HepG2 (cell line): Measurements from ENCODE around the gene FAM9B. TPM values are rescaled to one million over a fixed set of nuclear protein-coding genes. Genes with fewer than 3 reads are reported as not detected.

Experiments
- ATAC-seq: fragments of 200-7000 bp; cut with Tn5 transposase; 3 replicates; pipeline ENCODE4 v1.9.1; 2020; ENCODE audit warnings: mild to moderate bottlenecking, moderate library complexity
- BruUV-seq: library from RNA; stranded (reverse); fragments of 400-500 nt; replicated peaks from 2 replicates; lab custom pipeline; 2021; lab: Mats Ljungman, UMichigan
- CTCF ChIA-PET: fragments of 300-600 bp; formaldehyde crosslinking; extraction: SDS; loops from one replicate; lab custom pipeline; 2021; ENCODE audit warnings: low total read pairs, inconsistent platforms, low intra/inter-chr PET ratio; lab: Yijun Ruan, JAX
- POLR2A ChIA-PET: fragments of 350-600 bp; sonication (Branson Sonifier 250); formaldehyde crosslinking; loops from one replicate; lab custom pipeline; 2020; ENCODE audit warnings: antibody characterized with exemption, inconsistent platforms; lab: Yijun Ruan, JAX
- DNase-seq: peaks from one replicate; pipeline ENCODE4 v3.0.0-alpha.2; 2015; ENCODE audit warnings: low spot score
- FAIRE-seq: peaks from 3 replicates; lab custom pipeline; 2011; peaks lifted over from hg19 to GRCh38; lab: Jason Lieb, UNC
- H2AFZ ChIP-seq: one replicate; pipeline ENCODE4 v1.6.1; 2011; ENCODE audit warnings: low read length, inconsistent platforms
- H3K27ac ChIP-seq: fragments of 300-600 bp; 3 replicates; pipeline ENCODE4 v1.8.0; 2011; ENCODE audit warnings: mixed run types, mild to moderate bottlenecking, mixed read lengths, low read length, inconsistent platforms; ENCODE audit not compliant: insufficient read depth; ENCODE audit errors: extremely low read length
- H3K27me3 ChIP-seq, 2 experiments: fragments of 200-600 bp in 1 of 2; 2 replicates in 1 of 2; 3 replicates in 1 of 2; pipeline versions ENCODE4 v1.6.0 to v1.8.0; 2011; ENCODE audit warnings: low read length in 2 of 2, mild to moderate bottlenecking in 2 of 2, moderate library complexity in 2 of 2, inconsistent platforms in 1 of 2; ENCODE audit not compliant: insufficient read depth in 2 of 2, control insufficient read depth in 1 of 2
- H3K36me3 ChIP-seq, 2 experiments: fragments of 200-600 bp in 1 of 2; replicated peaks in 1 of 2; 2 replicates in 1 of 2; 3 replicates in 1 of 2; pipeline versions ENCODE4 v1.5.1 to v1.8.0; 2011; ENCODE audit warnings: low read length in 2 of 2, inconsistent platforms in 1 of 2; ENCODE audit not compliant: insufficient read depth in 2 of 2, control insufficient read depth in 1 of 2
- H3K4me1 ChIP-seq: 2 replicates; pipeline ENCODE4 v1.5.1; 2012; ENCODE audit warnings: low read length, inconsistent platforms; ENCODE audit not compliant: insufficient read depth
- H3K4me2 ChIP-seq: 2 replicates; pipeline ENCODE4 v1.6.0; 2011; ENCODE audit warnings: low read depth, low read length, inconsistent platforms
- H3K4me3 ChIP-seq, 3 experiments: fragments of 200-600 bp in 1 of 3; sonication (generic), shearing (Covaris generic) in 1 of 3; replicated peaks in 1 of 3; 2 replicates each; pipeline ENCODE4 v1.5.1; 2011 to 2016; ENCODE audit warnings: low read length in 3 of 3, inconsistent platforms in 2 of 3, low read depth in 2 of 3, mild to moderate bottlenecking in 2 of 3, control low read depth in 1 of 3, mixed read lengths in 1 of 3; ENCODE audit not compliant: insufficient read depth in 1 of 3
- H3K79me2 ChIP-seq: one replicate; pipeline ENCODE4 v1.6.1; 2011; ENCODE audit warnings: low read length, inconsistent platforms; ENCODE audit not compliant: insufficient read depth
- H3K9ac ChIP-seq: 2 replicates; pipeline ENCODE4 v1.6.0; 2011; ENCODE audit warnings: mild to moderate bottlenecking, low read depth, low read length, inconsistent platforms; ENCODE audit not compliant: insufficient read depth
- H3K9me3 ChIP-seq: 2 replicates; pipeline ENCODE4 v1.5.1; 2012; ENCODE audit warnings: mild to moderate bottlenecking, low read length
- H4K20me1 ChIP-seq: 2 replicates; pipeline ENCODE4 v1.6.0; 2011; ENCODE audit warnings: inconsistent platforms, mild to moderate bottlenecking, low read length, moderate library complexity; ENCODE audit not compliant: insufficient read depth
- CENPT ChIP-seq: sonication (generic); formaldehyde crosslinking; IDR thresholded peaks from 2 replicates; pipeline ENCODE4 v1.8.0; 2022; ENCODE audit warnings: low read depth, mild to moderate bottlenecking, moderate library complexity, missing genetic modification reagents
- GATA4 ChIP-seq: sonication (generic); IDR thresholded peaks from 2 replicates; pipeline ENCODE4 v1.6.1; 2016; ENCODE audit warnings: antibody characterized with exemption, low read depth, borderline replicate concordance
- KAT2B ChIP-seq: fragments of 150-350 bp; IDR thresholded peaks from 2 replicates; pipeline ENCODE4 v1.6.1; 2014; ENCODE audit warnings: low read depth, low read length, borderline replicate concordance
- KLF11 ChIP-seq: IDR thresholded peaks from 2 replicates; pipeline ENCODE4 v1.6.1; 2016; ENCODE audit warnings: missing compliant biosample characterization
- NFIB ChIP-seq: sonication (generic); formaldehyde crosslinking; IDR thresholded peaks from 2 replicates; pipeline ENCODE4 v1.9.0; 2021; ENCODE audit warnings: missing genetic modification reagents, mild to moderate bottlenecking, borderline replicate concordance
- NFYB ChIP-seq: sonication (generic); formaldehyde crosslinking; IDR thresholded peaks from 2 replicates; pipeline ENCODE4 v1.4.0; 2020; ENCODE audit warnings: missing genetic modification reagents
- SALL1 ChIP-seq: sonication (generic); formaldehyde crosslinking; IDR thresholded peaks from 2 replicates; pipeline ENCODE4 v1.8.0; 2022; ENCODE audit warnings: mild to moderate bottlenecking, missing genetic modification reagents
- SNAI1 ChIP-seq: sonication (generic); formaldehyde crosslinking; IDR thresholded peaks from 2 replicates; pipeline ENCODE4 v1.5.0; 2020; ENCODE audit warnings: mild to moderate bottlenecking, missing genetic modification reagents, borderline replicate concordance
- TAF1 ChIP-seq: sonication (generic); formaldehyde crosslinking; IDR thresholded peaks from 2 replicates; pipeline ENCODE4 v1.4.0; 2020; ENCODE audit warnings: missing genetic modification reagents
- TAF15 ChIP-seq: fragments of 200-400 bp; formaldehyde crosslinking; IDR thresholded peaks from one replicate; pipeline ENCODE4 v1.6.1; 2018; ENCODE audit warnings: mild to moderate bottlenecking, low read depth, low read length; ENCODE audit not compliant: poor library complexity, severe bottlenecking
- ZNF12 ChIP-seq: sonication (generic); formaldehyde crosslinking; IDR thresholded peaks from 2 replicates; pipeline ENCODE4 v1.5.0; 2020; ENCODE audit warnings: missing genetic modification reagents
- ZNF20 ChIP-seq: sonication (generic); formaldehyde crosslinking; IDR thresholded peaks from 2 replicates; pipeline ENCODE4 v1.4.0; 2020; ENCODE audit warnings: mild to moderate bottlenecking, moderate library complexity, missing genetic modification reagents
- ZNF30 ChIP-seq: sonication (generic); formaldehyde crosslinking; IDR thresholded peaks from 2 replicates; pipeline ENCODE4 v1.5.0; 2020; ENCODE audit warnings: mild to moderate bottlenecking, missing genetic modification reagents
- ZNF572 ChIP-seq: sonication (generic); formaldehyde crosslinking; IDR thresholded peaks from 2 replicates; pipeline ENCODE4 v1.5.1; 2020; ENCODE audit warnings: mild to moderate bottlenecking, missing genetic modification reagents
- ZNF616 ChIP-seq: sonication (generic); formaldehyde crosslinking; IDR thresholded peaks from 2 replicates; pipeline ENCODE4 v1.5.0; 2020; ENCODE audit warnings: low read depth, mild to moderate bottlenecking, missing genetic modification reagents
- ZNF746 ChIP-seq: sonication (generic); formaldehyde crosslinking; IDR thresholded peaks from 2 replicates; pipeline ENCODE4 v1.8.0; 2022; ENCODE audit warnings: mild to moderate bottlenecking, missing genetic modification reagents
- in situ Hi-C: cut with HindIII; loops from 2 replicates; pipeline ENCODE4 v1.10.0; 2017; ENCODE audit warnings: low pct_unique_long_range_greater_than_20kb; ENCODE audit not compliant: extremely low pct_ligation_motif_present
- intact Hi-C: fragments of 100-400 bp; cut with micrococcal nuclease; formaldehyde crosslinking; loops from one replicate; pipeline ENCODE4 v1.10.0; 2022; ENCODE audit not compliant: unreplicated experiment
- polyA plus RNA-seq, 8 experiments: library from polyadenylated mRNA; depleted of rRNA in 3 of 8; stranded (reverse) in 7 of 8; unstranded in 1 of 8; fragments of >200 nt; fragmentation: Illumina TruSeq in 4 of 8; extraction: Trizol in 4 of 8; gene quantifications; 2 replicates each; pipeline versions ENCODE4 v1.2.1 to v1.2.3, GENCODE V29; 2011 to 2016; ENCODE audit warnings: low read depth in 4 of 8, missing spikeins in 1 of 8, mixed read lengths in 1 of 8; ENCODE audit not compliant: insufficient read depth in 1 of 8
- total RNA-seq, 5 experiments: library from RNA; depleted of rRNA; stranded (reverse); fragments of >200 nt; fragmentation: Illumina TruSeq; extraction: Trizol; gene quantifications; 2 replicates each; pipeline ENCODE4 v1.2.3, GENCODE V29; 2016; ENCODE audit warnings: low read depth in 1 of 5
- TF ChIP-seq, protein P1 (sequence below): sonication (generic); formaldehyde crosslinking; IDR thresholded peaks from 2 replicates; pipeline ENCODE4 v1.4.0; 2020; ENCODE audit warnings: missing genetic modification reagents

FAM9B gene
- total and polyA plus RNA-seq, 2 of the 13 experiments (the other 11 are each of a cell fraction or from before 2014, with no cell fraction given), result not detected

DNA sequence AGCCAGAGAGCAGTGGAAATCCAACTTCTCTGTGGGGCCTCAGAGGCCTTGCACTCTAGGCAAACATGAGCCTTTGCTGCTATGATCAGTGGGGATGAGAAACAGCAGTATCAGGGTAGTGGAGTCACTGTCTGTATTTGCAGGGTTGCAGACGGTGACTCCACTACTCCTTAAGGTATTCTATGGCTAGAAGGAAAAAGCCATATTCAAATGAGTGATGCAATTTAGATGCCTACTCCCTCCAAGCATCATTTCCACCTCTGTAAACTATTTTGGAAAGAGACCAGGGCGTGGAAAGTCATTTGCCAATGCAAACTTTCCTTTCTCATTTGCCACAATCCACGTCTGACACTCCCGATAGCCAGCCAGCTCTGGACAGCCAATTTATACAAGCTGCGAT is 35.6 kb upstream of the FAM9B start (continued):
- TF ChIP-seq ZNF572 (CRISPR knock-in tag) (no peak), GATA4 (no peak), ZNF746 (CRISPR knock-in tag) (no peak), CENPT (CRISPR knock-in tag) (no peak), SNAI1 (CRISPR knock-in tag) (no peak)

GRCh38 chrX:9064694-9065093 is 30.8 kb upstream of the FAM9B start:
- TF ChIP-seq NFYB (no peak), ZNF30 (no peak), KAT2B (no peak), KLF11 (no peak), TAF1 (CRISPR knock-in tag) (no peak), ZNF616 (CRISPR knock-in tag) (no peak), TAF15 (no peak), ZNF12 (CRISPR knock-in tag) (no peak), ZNF20 (no peak), SALL1 (no peak), NFIB (CRISPR knock-in tag) (no peak)
- TF ChIP-seq, protein P1, sequence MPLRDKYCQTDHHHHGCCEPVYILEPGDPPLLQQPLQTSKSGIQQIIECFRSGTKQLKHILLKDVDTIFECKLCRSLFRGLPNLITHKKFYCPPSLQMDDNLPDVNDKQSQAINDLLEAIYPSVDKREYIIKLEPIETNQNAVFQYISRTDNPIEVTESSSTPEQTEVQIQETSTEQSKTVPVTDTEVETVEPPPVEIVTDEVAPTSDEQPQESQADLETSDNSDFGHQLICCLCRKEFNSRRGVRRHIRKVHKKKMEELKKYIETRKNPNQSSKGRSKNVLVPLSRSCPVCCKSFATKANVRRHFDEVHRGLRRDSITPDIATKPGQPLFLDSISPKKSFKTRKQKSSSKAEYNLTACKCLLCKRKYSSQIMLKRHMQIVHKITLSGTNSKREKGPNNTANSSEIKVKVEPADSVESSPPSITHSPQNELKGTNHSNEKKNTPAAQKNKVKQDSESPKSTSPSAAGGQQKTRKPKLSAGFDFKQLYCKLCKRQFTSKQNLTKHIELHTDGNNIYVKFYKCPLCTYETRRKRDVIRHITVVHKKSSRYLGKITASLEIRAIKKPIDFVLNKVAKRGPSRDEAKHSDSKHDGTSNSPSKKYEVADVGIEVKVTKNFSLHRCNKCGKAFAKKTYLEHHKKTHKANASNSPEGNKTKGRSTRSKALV (CRISPR knock-in tag), result no peak
- DNase-seq (no peak), ATAC-seq (no peak), FAIRE-seq (no peak)
- Histone ChIP-seq H2AFZ (no peak overlapping the region), H3K79me2 (no peaks in the 10 kb centered on the region), H3K4me3 (no peak overlapping the region), H3K9me3 (no peaks in the 10 kb centered on the region), H3K27ac (no peak overlapping the region), H3K27me3 (no peaks in the 10 kb centered on the region), H3K9ac (no peak overlapping the region), H3K4me2 (no peak overlapping the region), H3K36me3 (no peaks in the 10 kb centered on the region), H3K4me1 (no peaks in the 10 kb centered on the region), H4K20me1 (no peaks in the 10 kb centered on the region)
- intact Hi-C loops, result no loop called here
- CTCF ChIA-PET, result no interaction called here
- POLR2A ChIA-PET, result no interaction called here
- BruUV-seq, result no TSS peak
- in situ Hi-C loops, result no loop called here
